Vagina (tissue), 2 donors: Measurements from ENCODE around the gene ASRGL1. TPM values are rescaled to one million over a fixed set of nuclear protein-coding genes. Genes with fewer than 3 reads are reported as not detected.
A peak's percentile ranks its signal among the peaks of the same experiment; 100 is the strongest.

ENCODE experiments used
- DNase-seq, 2 donors: peaks; one replicate each; pipeline ENCODE4 v3.0.0-alpha.2; 2017; ENCODE audit errors: extremely low spot score in 2 of 2
- H3K27ac ChIP-seq: fragments of 200-600 bp; sonication (generic); one replicate; pipeline ENCODE4 v1.5.1; 2019
- H3K27me3 ChIP-seq: fragments of 200-600 bp; sonication (generic); one replicate; pipeline ENCODE4 v1.5.1; 2019
- H3K36me3 ChIP-seq, 2 donors: fragments of 200-600 bp; sonication (generic); one replicate each; pipeline ENCODE4 v1.5.1; 2017 to 2019
- H3K4me1 ChIP-seq: fragments of 200-600 bp; sonication (generic); one replicate; pipeline ENCODE4 v1.5.1; 2019
- H3K4me3 ChIP-seq, 2 donors: fragments of 200-600 bp; sonication (generic); 1 replicate in 1 of 2; 2 replicates in 1 of 2; pipeline ENCODE4 v1.5.1; 2016 to 2019
- H3K9me3 ChIP-seq: fragments of 200-600 bp; sonication (generic); one replicate; pipeline ENCODE4 v1.5.1; 2019
- CTCF ChIP-seq, 3 experiments: fragments of 450-650 bp in 2 of 3; fragments of 200-600 bp in 1 of 3; sonication (generic) in 1 of 3; IDR thresholded peaks; one replicate each; pipeline ENCODE4 v1.5.1; 2017 to 2019; ENCODE audit warnings: antibody characterized with exemption in 3 of 3, mild to moderate bottlenecking in 2 of 3, moderate library complexity in 2 of 3
- POLR2A ChIP-seq, 2 donors: fragments of 450-650 bp; IDR thresholded peaks; one replicate each; pipeline ENCODE4 v1.6.1; 2017; ENCODE audit warnings: antibody characterized with exemption in 2 of 2, mild to moderate bottlenecking in 2 of 2, moderate library complexity in 2 of 2
- POLR2AphosphoS5 ChIP-seq, 2 donors: sonication (generic); formaldehyde crosslinking; IDR thresholded peaks; one replicate each; pipeline ENCODE4 v1.9.0; 2017; ENCODE audit warnings: antibody characterized with exemption in 2 of 2, mild to moderate bottlenecking in 2 of 2, low read depth in 1 of 2; ENCODE audit not compliant: insufficient read depth in 1 of 2
- intact Hi-C: fragments of 100-400 bp; cut with DNase I; formaldehyde crosslinking; loops from one replicate; pipeline ENCODE4 v1.15.1; 2023
- total RNA-seq: library from RNA; depleted of rRNA; stranded (reverse); fragments of >200 nt; gene quantifications from one replicate; pipeline ENCODE4 v1.2.3, GENCODE V29; 2016

ASRGL1 gene
- total RNA-seq, 1 donor from 2014 or later, result 5.6 TPM

DNA sequence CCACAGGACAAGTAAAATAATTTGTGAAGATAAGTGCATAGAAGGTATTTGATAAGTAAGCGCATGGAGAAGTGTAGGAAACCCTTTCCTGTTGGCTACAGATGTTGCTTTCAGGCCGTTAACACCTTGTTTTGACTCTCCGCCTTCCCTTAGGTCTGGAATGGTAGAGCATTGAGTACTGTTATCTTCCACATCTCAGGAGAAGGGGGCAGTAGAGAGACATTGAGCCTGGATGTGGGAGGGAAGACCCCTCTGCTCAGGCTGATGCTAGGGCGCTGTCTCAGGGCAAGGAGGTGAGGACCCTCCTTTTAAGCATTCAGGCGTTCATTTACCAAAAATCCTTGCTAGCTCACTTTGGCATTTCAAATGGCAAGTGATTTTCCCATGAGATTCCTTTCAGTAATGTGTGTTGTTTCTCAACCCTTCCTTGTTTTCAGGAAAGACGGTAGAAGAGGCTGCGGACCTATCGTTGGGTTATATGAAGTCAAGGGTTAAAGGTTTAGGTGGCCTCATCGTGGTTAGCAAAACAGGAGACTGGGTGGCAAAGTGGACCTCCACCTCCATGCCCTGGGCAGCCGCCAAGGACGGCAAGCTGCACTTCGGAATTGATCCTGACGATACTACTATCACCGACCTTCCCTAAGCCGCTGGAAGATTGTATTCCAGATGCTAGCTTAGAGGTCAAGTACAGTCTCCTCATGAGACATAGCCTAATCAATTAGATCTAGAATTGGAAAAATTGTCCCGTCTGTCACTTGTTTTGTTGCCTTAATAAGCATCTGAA, 54.6 kb downstream of the ASRGL1 start:
- no peak for DNase-seq
- intact Hi-C loops, result loop anchor here (10.0 kb wide), 1 partner anchor 313 kb away; the partner anchor contains the start of genes BSCL2 and GNG3
- TF ChIP-seq POLR2A (IDR thresholded peaks at IDR 0.05) (no peak), POLR2AphosphoS5 (IDR thresholded peaks at IDR 0.05; ENCODE audit: insufficient read depth in 1 of 2, low read depth in 1 of 2) (no peak), CTCF (IDR thresholded peaks at IDR 0.05) (no peak)

DNA sequence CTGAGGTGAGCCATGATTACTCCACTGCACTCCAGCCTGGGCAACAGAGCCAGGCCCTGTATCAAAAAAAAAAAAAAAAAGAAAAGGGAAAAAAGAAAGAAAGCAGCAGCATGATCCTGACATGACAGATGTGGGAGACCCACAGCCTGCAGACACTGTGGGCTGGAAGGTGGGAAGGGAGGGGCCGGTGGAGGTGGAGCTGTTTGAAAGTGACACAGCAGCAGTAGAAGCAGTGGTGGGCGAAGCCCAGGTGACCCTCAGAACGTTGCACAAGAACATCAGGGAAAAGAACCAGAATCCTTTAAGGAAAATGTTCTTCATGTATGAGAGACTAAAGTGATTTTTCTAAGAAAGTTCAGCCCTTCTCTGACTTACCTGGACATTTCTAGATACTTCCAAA, 55.3 kb downstream of the ASRGL1 start:
- Histone ChIP-seq H3K4me3 (no peak overlapping the region), H3K27me3 (no peaks in the 10 kb centered on the region), H3K36me3 (no peaks in the 10 kb centered on the region), H3K4me1 (peaks cover 40% of the 10 kb centered on the region), H3K9me3 (no peaks in the 10 kb centered on the region), H3K27ac (no peak overlapping the region)
- DNase-seq, result no peak
- intact Hi-C loops, result loop anchor here (10.0 kb wide), 1 partner anchor 312 kb away; the partner anchor contains the start of genes BSCL2 and GNG3
- TF ChIP-seq POLR2A (IDR thresholded peaks at IDR 0.05) (no peak), POLR2AphosphoS5 (IDR thresholded peaks at IDR 0.05; ENCODE audit: insufficient read depth in 1 of 2, low read depth in 1 of 2) (no peak), CTCF (IDR thresholded peaks at IDR 0.05) (no peak)

More for the DNA sequence above, 54.6 kb downstream of the ASRGL1 start:
- Histone ChIP-seq H3K4me1 (peaks cover 34% of the 10 kb centered on the region), H3K27me3 (no peaks in the 10 kb centered on the region), H3K4me3 (no peak overlapping the region), H3K36me3 (no peaks in the 10 kb centered on the region), H3K9me3 (no peaks in the 10 kb centered on the region), H3K27ac (no peak overlapping the region)

DNA sequence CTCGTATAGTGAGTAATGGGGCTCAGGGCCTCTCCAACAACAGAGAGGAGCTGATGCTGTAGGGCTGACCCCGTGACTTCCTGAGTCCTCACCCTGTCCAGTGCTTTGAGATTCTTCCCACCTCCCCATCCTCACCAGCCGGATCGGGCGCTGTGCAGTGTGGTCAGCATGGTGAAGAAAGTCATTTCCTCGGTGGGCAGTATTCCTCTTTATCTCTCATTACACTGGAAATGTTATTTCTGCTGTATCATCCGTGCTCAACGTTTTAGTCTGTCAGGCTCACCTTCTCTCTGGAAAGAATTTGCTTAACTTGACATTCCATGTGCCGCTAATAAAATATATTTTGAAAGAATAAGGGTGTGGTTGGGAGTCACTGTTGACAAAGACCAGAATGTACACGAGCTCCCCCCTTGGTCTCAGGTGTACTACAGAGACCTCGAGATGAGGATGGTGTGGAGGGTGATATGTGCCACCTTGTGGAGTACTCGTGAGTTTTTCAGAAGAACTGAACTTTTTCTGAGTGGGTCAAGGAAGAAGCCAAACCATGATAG, 55.9 kb downstream of the ASRGL1 start:
- TF ChIP-seq CTCF (IDR thresholded peaks at IDR 0.05) (no peak), POLR2A (IDR thresholded peaks at IDR 0.05) (no peak), POLR2AphosphoS5 (IDR thresholded peaks at IDR 0.05; ENCODE audit: insufficient read depth in 1 of 2, low read depth in 1 of 2) (no peak)
- no peak for DNase-seq

DNA sequence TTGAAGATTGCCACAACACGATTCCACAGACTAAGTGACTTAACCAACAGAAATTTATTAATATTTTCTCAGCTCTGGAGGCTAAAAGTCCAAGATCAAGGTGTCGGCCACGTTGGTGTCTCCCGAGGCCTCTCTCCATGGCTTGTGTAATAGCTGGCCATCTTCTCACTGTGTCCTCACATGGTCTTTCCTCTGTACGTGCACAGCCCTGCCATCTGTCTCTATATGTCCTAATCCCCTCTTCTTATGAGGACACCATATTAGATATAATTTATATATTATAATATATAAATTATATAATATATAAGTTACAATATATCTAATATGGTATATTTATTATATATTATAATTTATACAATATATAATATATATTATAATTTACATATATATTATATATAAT, 56.5 kb downstream of the ASRGL1 start:
- intact Hi-C loops, result loop anchor here (10.0 kb wide), 1 partner anchor 311 kb away; the partner anchor contains the start of genes BSCL2 and GNG3
- no peak for DNase-seq
- TF ChIP-seq POLR2A (IDR thresholded peaks at IDR 0.05), result no peak
- no peak for TF ChIP-seq POLR2AphosphoS5 (IDR thresholded peaks at IDR 0.05; ENCODE audit: insufficient read depth in 1 of 2, low read depth in 1 of 2)
- TF ChIP-seq CTCF (IDR thresholded peaks at IDR 0.05), result no peak
- Histone ChIP-seq H3K9me3 (no peaks in the 10 kb centered on the region), H3K4me3 (no peak overlapping the region), H3K4me1 (peaks cover 53% of the 10 kb centered on the region), H3K27ac (peak overlapping the region; percentile 29), H3K27me3 (no peaks in the 10 kb centered on the region), H3K36me3 (no peaks in the 10 kb centered on the region)

More for the DNA sequence above, 55.9 kb downstream of the ASRGL1 start:
- Histone ChIP-seq H3K4me3 (no peak overlapping the region), H3K27ac (peak overlapping the region; percentile 29), H3K27me3 (no peaks in the 10 kb centered on the region), H3K36me3 (no peaks in the 10 kb centered on the region), H3K4me1 (peaks cover 47% of the 10 kb centered on the region), H3K9me3 (no peaks in the 10 kb centered on the region)
- intact Hi-C loops, result loop anchor here (10.0 kb wide), 1 partner anchor 312 kb away; the partner anchor contains the start of genes BSCL2 and GNG3
